AG04449 (cell line): ENCODE data around the gene KLF11.

Experiments
- CTCF ChIA-PET: fragments of 350-600 bp; formaldehyde crosslinking; extraction: SDS; loops from one replicate; lab custom pipeline; 2021; ENCODE audit warnings: antibody characterized with exemption; lab: Yijun Ruan, JAX
- POLR2A ChIA-PET: fragments of 400-600, 350-600 bp; formaldehyde crosslinking; extraction: SDS; loops from one replicate; lab custom pipeline; 2020; ENCODE audit warnings: antibody characterized with exemption, inconsistent platforms; lab: Yijun Ruan, JAX
- DNase-seq: peaks from one replicate; pipeline ENCODE4 v3.0.0-alpha.2; 2010; ENCODE audit warnings: low read depth, low spot score
- H3K4me3 ChIP-seq: 2 replicates; pipeline ENCODE4 v1.5.1; 2011; ENCODE audit warnings: low read depth, mild to moderate bottlenecking, control low read depth, low read length
- TF ChIP-seq, protein P1 (sequence below): IDR thresholded peaks from one replicate; pipeline ENCODE4 v1.5.1; 2011; ENCODE audit warnings: mild to moderate bottlenecking, moderate library complexity, low read length, control low read depth, inconsistent platforms; ENCODE audit not compliant: insufficient read depth; ENCODE audit errors: missing control alignments

The KLF11 gene

DNA sequence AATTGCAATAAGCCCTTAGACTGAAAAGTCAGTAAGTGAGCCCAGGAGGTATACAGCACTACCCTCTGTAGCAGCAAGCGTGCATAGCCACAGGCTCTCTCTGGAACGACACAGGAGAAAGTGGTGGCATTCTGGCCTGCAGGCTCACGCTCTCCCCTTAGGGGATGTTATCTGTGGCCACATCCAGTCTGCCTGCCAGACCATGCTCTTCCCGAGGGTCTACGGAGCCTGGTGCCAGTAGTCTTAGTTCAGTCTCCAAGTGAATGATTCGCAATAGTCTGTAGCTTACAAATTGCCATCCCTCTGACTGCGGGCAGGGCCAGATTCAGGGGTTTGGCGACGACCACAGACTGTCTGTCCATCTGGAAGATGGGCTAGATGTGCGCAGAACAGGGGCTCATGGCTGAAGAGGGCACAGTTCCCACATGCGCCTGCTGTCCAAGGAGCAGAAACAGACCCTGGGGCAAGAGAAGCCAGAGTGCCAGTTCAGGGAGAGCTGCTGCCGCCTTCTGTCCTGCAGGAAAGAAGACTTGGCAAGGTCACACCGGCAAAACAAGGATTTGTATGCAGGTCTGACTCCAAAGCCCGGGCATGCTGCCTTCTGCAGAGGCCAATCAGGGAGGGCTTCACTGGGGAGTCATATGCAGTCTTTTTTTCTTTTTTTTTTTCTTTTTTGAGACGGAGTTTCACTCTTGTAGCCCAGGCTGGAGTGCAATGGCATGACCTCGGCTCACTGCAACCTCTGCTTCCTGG lies 3.5 kb upstream of the KLF11 start:
- TF ChIP-seq, protein P1, sequence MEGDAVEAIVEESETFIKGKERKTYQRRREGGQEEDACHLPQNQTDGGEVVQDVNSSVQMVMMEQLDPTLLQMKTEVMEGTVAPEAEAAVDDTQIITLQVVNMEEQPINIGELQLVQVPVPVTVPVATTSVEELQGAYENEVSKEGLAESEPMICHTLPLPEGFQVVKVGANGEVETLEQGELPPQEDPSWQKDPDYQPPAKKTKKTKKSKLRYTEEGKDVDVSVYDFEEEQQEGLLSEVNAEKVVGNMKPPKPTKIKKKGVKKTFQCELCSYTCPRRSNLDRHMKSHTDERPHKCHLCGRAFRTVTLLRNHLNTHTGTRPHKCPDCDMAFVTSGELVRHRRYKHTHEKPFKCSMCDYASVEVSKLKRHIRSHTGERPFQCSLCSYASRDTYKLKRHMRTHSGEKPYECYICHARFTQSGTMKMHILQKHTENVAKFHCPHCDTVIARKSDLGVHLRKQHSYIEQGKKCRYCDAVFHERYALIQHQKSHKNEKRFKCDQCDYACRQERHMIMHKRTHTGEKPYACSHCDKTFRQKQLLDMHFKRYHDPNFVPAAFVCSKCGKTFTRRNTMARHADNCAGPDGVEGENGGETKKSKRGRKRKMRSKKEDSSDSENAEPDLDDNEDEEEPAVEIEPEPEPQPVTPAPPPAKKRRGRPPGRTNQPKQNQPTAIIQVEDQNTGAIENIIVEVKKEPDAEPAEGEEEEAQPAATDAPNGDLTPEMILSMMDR: no peak
- H3K4me3 ChIP-seq: no peak overlapping the region
- no peak for DNase-seq
- ChIA-PET POLR2A (no interaction called here), CTCF (interaction anchor here (0.7 to 1.5 kb wide), 7 partner anchors 7 to 270 kb away, joined by 3 to 5 read pairs (median 3); no protein-coding TSS in a partner anchor)

DNA sequence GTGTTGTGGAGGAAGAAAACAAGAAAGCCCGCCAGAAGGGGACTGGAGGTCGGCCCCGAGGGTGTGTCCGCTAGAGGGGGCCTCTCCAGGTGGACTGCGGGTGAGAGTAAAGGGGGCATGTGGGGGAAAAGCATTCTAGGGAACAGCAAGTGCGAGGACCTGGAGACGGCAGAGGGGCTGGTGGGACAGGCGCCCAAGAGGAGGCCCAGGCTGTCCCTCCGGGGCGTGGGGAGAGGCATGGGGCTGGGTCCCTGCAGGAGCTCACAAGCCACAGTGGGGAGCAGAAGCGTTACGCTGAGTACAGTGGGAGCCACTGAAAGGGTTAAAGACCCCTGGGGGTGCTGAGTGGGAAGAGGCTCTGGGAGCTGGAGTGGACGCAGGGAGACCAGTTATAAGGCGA lies 1.6 kb upstream of the KLF11 start:
- no peak overlapping the region for H3K4me3 ChIP-seq
- ChIA-PET CTCF (interaction anchor here (1.5 to 12.1 kb wide), 3 partner anchors 13 to 241 kb away, joined by 4 to 260 read pairs (median 4); no protein-coding TSS in a partner anchor), POLR2A (interaction anchor here (0.8 kb wide), 1 partner anchor 156 kb away, joined by 3 read pairs; no protein-coding TSS in a partner anchor)
- TF ChIP-seq, protein P1: no peak
- no peak for DNase-seq

DNA sequence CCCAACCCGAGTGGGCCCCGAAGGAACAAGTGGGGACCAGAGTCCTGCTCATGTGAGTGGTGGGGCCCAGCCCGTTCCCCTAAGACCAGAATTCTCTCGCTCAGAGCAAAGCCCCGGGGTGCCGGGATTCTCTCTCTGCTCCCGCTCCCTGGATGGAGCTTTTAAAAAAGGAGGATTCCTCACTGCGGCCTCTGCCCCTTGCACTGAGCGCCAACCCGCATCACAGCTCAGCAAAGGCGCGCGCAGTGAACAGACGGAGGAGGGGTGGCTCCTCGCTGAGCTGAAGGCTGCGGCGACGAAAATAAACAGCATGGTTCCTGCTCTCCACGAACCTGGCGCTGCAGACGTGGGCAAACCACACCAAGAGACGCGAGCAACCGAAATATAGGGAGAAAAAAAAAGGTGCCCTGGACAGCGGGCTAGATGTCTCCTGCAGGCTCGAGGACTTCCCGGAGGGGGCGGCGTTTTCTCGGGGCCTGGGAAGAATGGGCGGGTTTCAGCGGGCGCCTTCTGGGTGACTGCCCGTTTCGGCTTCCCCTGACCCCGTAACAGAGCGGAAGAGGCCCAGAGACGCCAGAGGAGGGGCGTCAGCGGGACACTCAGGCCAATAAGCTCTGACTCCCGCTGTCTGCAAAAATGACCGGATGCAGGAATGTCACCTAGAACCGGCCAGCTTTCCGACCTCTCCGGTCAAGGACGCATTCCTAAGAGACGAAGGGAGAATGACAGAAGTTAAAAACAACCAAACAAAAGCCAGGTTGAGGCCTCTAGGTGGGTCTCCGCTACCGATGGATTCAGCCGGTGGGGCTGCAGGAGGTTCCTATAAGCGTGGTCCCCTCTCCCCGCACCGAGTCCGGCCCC lies 819 bp upstream of the KLF11 start:
- TF ChIP-seq, protein P1: no peak
- no peak for DNase-seq
- peak overlapping the region; percentile 54 for H3K4me3 ChIP-seq
- ChIA-PET POLR2A (no interaction called here), CTCF (interaction anchor here (1.5 to 12.4 kb wide), 4 partner anchors 13 to 241 kb away, joined by 4 to 293 read pairs (median 132); no protein-coding TSS in a partner anchor)

DNA sequence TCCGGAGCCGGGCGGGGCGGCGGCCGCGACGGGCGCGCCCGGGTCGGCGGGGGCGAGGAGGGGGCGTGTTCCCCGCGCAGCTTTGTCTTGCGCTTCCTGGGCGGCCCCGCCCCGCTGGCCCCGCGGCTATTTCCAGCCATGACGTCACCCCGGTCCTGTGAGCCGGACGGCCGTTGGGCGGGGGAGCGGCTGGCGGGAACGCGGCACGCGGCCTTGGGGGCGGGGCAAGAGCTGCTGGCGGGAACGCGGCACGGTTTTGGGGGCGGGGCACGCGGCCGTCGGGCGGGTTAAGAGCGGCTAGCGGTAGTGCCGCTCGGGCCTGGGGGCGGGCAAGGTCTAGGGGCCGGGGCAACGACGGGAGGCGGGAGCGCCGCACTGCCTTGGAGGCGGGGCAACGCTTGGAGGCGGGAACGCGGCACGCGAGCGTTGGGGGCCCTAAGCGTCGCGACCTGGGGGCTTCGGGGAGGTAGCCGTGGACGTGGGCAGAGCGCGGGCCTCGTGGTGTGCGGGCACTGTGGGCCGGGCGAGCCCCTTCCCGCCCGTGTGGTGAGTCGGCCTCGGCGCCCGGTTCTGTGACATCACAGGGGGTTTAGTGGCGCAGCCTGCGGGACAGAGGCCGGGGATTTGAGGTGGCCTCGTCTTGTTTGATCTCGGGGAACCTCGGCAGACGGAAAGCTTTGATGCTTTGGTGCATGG lies 704 bp downstream of the KLF11 start:
- POLR2A ChIA-PET: no interaction called here
- H3K4me3 ChIP-seq: peak overlapping the region; percentile 64
- CTCF ChIA-PET: interaction anchor here (1.1 to 12.4 kb wide), 5 partner anchors 9 to 274 kb away, joined by 3 to 293 read pairs (median 18); no protein-coding TSS in a partner anchor
- TF ChIP-seq, protein P1: no peak
- DNase-seq: no peak

DNA sequence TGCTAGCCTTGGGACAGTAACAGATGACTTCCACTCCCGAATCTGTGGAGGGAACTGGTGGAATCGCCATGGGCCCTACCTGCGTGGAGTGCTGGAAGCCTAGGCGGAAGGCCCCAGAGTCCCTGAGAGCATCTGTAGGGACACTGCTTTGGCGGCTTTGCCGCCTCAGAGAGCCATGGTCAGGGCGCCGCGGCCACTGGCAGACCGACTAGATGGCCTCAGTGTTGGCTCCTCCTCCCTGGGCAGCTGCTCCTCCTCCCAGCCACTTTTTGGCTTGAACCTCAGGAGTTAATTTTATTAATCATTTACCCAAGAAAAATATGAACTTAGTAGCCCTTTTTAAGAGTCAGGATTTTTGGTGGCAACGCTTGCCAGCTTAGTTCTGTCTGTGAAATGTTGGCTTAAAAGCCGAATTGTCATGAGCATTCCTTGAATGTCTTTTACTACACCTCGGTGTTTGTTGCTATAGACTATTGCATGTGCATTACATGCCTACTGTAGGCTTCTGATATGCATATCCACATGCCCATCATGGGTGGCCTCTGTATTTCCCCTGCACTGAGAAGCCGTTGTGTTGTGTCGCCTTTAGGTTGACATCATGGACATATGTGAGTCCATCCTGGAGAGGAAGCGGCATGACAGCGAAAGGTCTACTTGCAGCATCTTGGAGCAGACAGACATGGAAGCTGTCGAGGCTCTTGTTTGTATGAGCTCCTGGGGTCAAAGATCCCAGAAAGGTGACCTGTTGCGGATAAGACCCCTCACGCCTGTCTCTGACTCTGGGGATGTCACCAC lies 2.4 kb downstream of the KLF11 start:
- no peak overlapping the region for H3K4me3 ChIP-seq
- no peak for DNase-seq
- TF ChIP-seq, protein P1: no peak
- ChIA-PET POLR2A (no interaction called here), CTCF (interaction anchor here (0.7 to 12.4 kb wide), 8 partner anchors 10 to 275 kb away, joined by 3 to 293 read pairs (median 48); no protein-coding TSS in a partner anchor)
